Gastrocnemius medialis (tissue), 4 donors: ENCODE measurements around the gene CHRD.

Experiments
- CTCF ChIP-seq, 5 experiments: fragments of 450-650 bp in 3 of 5; fragments of 200-600 bp in 2 of 5; sonication (generic) in 2 of 5; IDR thresholded peaks in 4 of 5; conservative IDR thresholded peaks in 1 of 5; 1 replicate in 4 of 5; 2 replicates in 1 of 5; pipeline ENCODE4 v1.5.1; 2016 to 2019; ENCODE audit warnings: antibody characterized with exemption in 5 of 5, mild to moderate bottlenecking in 3 of 5, moderate library complexity in 3 of 5
- POLR2A ChIP-seq, 2 donors: fragments of 450-650 bp; IDR thresholded peaks; one replicate each; pipeline ENCODE4 v1.6.1; 2017; ENCODE audit warnings: antibody characterized with exemption in 2 of 2, mild to moderate bottlenecking in 2 of 2, moderate library complexity in 2 of 2

- no peak for TF ChIP-seq CTCF (IDR thresholded peaks at IDR 0.05 in 4 of 5, conservative IDR thresholded peaks at IDR 0.05 in 1 of 5)
- TF ChIP-seq POLR2A (IDR thresholded peaks at IDR 0.05): no peak
Observed at GRCh38 chr3:184358124-184358767, 21.6 kb upstream of the CHRD start.
